ENCODE data around the gene SPEN. TPM values are rescaled to one million over a fixed set of nuclear protein-coding genes. Genes with fewer than 3 reads are reported as not detected.

The SPEN gene
- total RNA-seq, 4 donors from 2014 or later = 44.0 to 83.3 (median 67.1) TPM

- no peak for TF ChIP-seq CTCF (IDR thresholded peaks at IDR 0.05; ENCODE audit: low read depth)
Measured at GRCh38 chr1:15943992-15944307, 96.4 kb downstream of the SPEN start.

- no peak for TF ChIP-seq CTCF (IDR thresholded peaks at IDR 0.05; ENCODE audit: low read depth)
Measured at GRCh38 chr1:15944308-15945010, 97.0 kb downstream of the SPEN start.

- no peak for TF ChIP-seq CTCF (IDR thresholded peaks at IDR 0.05; ENCODE audit: low read depth)
Measured at GRCh38 chr1:15945011-15945831, 97.7 kb downstream of the SPEN start.

- no peak for TF ChIP-seq CTCF (IDR thresholded peaks at IDR 0.05; ENCODE audit: low read depth)
Measured at GRCh38 chr1:15945832-15946448, 98.4 kb downstream of the SPEN start.

GRCh38 chr1:15946571-15947381 is 99.3 kb downstream of the SPEN start:
- no peak for TF ChIP-seq CTCF (IDR thresholded peaks at IDR 0.05; ENCODE audit: low read depth)

- no peak for TF ChIP-seq CTCF (IDR thresholded peaks at IDR 0.05; ENCODE audit: low read depth)
Measured at GRCh38 chr1:15947382-15948090, 100.0 kb downstream of the SPEN start.

All from subcutaneous adipose tissue (tissue), 4 donors.